HuH-7 (cell line): ENCODE measurements around the gene TMPRSS7.
A peak's percentile ranks its signal among the peaks of the same experiment; 100 is the strongest.

ENCODE experiments used
- DNase-seq: peaks from one replicate; pipeline ENCODE4 v3.0.0; 2011; ENCODE audit warnings: low spot score

The TMPRSS7 gene

DNA sequence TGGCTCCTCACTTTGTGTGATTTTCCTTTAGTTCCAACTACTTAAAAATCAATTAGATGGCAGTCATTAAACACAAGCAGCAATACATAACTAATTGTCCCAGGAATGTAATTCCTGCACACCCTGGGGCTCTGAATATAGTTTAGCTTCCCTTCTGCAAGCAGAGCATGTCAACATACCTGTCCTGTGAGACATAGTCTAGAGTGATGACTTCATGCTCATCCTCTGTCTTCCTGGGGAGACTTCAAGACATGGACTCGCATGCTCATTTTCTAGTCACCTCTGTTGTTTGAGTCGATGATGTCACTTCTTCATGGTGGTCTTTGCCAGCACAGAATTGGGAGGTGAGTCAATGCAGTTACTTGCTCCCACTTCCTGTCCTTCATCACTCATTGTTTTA, 67.4 kb downstream of the TMPRSS7 start:
- no peak for DNase-seq

DNA sequence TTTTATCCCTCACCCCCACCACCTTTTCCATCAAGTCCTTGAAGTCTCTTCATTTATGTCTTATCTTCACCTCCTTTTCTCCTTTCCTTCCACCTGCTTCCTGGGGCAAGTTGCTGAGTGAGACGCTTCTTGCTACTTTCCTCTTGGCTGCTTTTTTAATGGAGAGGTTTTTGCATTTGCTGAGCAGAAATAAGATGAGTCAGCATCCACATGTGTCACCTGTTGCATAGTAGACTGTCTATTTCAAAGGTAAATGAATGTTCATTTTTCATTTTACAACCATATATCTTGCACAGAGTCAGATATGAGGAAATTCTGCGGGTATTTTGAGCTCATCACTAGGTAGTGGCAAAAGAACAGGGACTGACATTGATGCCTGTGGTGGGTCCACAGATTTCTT, 70.2 kb downstream of the TMPRSS7 start:
- no peak for DNase-seq

DNA sequence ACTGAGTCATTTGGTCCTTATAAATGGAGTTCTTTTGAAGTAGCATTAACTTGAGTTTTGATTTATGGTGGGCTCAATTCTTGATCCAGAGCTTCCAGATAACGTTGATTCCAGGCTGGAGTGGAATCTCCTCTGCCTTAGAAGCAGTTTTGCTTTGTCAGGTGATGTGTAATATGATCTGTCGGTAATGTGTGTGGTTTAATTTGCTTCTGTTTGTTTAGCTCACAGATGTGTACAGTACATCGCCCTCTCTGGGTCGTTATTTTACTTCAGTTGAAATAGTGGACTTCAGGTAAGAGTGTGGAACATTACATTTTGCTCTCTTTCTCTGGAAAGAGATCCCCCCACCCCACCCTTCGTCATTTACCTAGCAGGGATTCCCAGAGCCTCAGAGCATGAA, 74.8 kb downstream of the TMPRSS7 start:
- DNase-seq: no peak

DNA sequence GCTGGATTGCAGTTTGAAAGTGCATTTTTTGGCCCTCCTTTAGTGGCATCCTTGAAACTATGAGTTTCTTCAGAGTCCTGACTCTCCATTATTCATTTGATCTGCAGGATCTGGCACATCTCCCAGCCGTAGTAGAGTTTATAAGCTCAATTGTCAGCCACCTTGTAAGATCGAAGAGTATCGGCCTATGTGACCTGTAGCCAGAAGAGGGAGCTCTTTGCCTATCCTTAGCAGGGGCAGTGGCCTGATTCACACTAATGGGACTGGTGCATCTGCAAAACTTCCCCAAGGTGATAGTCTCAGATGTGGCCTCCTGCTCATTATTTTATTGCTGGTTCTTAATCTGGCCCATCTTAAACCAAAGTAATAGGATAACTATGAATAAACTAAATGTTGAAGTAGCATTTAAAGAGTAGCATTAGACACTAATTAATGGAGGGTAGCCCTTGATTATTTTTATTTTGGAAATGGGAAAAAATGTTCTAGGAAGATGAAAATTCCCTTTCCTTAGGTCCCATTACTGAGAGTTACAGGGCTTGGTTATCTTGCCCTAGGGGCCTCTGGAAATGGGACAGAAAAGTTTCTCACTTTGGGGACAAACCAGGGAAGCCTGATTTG, 77.4 kb downstream of the TMPRSS7 start:
- DNase-seq: peak; percentile 70

DNA sequence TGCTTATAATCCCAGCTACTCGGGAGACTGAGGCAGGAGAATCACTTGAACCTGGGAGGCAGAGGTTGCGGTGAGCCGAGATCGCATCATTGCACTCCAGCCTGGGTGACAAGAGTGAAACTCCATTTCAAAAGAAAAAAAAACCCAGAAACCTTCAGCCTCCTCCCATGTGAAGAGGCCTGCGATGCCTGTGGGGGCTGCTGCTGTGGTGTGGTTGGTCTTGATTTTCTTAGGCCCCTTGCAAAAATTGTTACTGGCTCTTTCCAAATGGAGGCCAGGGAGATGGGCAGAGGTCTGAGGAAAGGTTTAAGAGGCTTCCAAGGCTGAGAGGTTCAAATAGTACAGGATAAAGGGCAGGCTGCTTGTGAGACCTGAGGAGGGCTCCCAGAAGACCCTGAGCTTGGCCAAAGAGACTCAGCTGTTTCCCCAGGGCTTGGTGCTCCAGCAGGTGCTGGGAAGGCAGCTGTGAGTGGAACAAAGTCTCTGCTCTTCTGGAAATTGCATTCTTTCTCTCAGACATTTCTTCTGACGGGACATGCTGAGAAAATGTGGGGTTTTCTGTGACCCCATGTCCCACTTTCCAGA, 80.1 kb downstream of the TMPRSS7 start:
- DNase-seq: no peak

DNA sequence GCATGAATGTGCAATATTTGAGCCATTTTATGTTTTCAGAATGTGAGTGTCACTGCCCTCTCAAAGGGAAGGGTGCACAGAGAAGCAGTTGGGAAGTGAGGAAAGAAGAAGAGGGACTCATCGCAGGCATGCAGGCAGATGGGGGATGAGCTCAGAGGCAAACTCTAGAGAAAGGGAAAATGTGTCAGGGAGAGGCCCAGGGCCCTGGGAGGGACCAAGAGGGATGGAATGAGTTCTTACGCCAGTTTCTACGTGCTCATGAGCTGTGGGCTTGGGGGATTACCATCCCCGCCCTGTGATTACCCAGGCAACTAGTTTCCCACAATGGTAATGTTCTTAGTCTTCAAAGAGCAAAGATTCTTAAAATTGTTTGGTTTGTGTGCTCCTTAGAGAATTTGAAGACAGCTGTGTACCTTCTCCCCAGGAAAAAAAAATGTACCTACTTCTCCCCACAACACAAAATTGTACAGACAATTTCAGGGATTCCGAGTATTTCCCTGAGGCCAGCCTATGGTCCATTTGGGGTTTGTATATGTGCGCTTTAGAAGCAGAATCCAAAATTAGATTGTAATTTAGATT, 80.7 kb downstream of the TMPRSS7 start:
- DNase-seq: no peak

DNA sequence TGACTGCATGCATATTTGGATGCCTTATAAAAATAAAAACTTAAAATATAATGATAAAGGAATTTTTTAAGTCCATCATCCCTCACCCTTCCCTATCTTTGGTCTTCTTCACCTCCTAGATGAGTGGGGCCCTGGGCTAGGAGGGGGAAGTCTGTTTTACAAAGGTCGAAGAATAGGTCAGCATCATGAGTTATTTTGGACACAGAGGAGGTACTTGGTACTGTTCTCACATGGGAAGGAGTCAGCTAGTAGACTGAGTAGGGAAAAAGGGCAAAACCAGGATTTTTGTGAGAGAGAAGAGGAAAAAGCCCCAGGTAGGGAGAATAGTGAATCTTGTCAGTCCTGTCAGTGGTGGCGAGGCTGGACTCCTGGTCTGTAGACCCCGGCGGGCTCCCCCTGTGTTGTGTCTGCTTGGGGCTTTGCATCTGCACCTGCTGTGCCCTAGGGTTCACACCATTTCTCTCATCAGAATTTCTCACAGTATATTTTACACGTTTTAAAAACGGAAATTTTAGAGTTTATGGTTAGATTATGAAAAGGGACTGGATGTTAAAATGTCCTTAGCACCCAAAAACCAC, 81.4 kb downstream of the TMPRSS7 start:
- no peak for DNase-seq

DNA sequence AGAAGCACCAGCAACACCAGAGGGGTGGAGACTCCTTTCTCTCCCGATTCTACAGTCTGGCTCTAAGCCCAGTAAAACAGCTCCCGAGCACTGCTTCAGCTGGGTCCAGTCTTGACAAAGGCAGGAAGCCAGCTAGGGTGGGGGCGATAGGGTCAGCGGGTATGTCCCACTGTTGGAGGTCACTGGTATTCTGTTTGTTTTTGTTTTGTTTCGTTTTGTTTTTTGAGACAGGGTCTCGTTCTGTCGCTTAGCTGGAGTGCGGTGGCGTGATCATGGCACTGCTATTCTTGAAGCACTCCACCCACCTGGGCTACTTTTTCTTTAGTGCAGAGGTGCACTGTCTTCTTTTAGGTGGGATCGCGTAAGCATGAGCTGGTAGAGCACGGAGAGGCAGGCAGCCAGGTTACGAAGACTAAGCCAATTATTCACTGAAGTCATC, 82.2 kb downstream of the TMPRSS7 start:
- no peak for DNase-seq

DNA sequence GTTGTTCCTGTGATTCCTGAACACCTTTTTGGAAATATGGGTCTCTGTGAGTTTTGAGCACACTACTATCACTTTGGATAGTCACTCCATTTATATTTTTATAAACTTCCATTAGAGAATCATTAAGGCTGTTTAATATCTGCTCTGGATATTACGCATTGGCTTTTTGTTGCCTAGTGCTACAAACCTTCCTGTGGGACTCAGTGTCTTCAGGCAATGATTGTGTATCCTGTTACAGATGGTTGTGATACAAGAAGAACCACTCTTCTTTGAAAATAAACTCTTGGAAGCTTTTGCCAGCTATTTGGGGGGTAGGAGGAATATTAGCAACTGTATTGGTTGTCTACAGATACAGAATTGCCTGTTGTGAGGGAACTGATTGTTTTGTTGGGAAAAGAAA, 82.9 kb downstream of the TMPRSS7 start:
- DNase-seq: no peak

DNA sequence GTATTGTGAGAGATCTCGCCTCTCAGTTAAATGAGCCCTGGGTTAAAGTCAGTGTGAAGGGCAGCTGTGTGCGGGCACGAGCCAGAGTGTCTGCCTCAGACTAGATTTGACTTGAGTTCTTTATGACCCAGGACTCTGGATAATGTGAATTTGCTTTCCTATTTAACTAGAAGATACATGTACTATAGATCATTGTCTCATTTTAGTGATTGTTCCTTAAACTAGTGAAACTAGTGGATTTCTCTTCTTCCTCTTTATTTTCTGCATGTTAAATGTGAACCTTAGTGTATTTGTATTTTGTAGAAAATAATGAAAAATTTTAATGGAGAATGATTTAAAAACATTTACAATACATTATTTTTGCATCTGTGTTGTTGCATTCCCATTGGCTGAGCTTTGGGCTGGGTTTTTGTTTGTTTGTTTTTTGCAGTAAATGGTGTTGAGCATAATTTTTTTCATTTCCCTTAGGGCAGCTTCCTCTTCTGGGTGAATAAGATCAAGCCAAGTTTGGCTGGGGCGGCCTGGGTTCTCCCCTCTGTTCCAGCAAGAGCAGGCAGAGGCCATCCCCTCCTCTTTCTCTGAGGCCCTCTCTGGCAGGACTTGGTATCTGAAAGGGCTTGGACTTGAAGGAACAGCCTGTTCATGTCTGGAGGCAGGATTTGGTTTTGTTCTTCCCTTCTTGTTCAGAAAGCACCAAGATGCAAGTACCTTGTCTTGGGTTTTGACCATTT, 83.5 kb downstream of the TMPRSS7 start:
- DNase-seq: no peak

DNA sequence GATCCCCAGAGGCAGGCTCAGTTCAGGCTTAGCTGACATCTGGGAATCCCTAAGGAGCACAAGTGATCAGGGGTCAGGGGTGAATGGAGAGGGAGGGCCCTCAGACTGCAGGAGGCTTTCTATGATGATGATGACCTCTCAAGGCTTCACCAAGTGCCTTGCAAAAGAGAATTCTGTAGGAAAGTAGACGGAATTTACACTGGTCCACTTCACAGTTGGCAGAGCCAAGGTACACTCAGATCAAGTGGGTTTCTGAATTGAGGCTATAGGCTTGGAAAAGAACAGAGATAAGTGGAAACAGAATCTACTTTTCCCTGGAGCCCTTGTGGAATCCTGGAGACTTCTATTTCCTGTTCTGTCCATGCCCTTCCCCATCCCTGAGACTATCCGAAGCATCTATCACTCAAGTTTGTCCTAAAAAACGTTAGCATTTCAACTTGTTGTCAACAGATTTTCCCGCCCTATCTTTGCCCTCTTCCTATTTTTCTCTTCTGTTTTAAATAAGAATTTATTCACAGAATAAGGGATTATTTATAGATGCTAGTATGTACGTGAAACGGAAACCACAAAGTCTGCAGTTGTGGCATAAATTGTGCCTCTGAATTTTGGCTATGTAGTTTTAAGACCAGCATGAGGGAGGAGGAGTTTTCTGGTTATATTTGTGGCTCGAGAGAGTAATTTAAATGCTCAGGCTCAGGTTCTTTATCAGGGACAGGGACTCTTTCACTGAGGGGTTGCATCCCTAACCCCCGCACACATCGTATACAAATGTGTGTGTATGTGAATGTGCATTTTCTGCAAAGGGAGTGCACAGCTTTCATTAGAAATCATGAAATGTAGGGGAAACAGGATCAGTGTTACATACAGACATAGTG, 85.7 kb downstream of the TMPRSS7 start:
- DNase-seq: no peak

DNA sequence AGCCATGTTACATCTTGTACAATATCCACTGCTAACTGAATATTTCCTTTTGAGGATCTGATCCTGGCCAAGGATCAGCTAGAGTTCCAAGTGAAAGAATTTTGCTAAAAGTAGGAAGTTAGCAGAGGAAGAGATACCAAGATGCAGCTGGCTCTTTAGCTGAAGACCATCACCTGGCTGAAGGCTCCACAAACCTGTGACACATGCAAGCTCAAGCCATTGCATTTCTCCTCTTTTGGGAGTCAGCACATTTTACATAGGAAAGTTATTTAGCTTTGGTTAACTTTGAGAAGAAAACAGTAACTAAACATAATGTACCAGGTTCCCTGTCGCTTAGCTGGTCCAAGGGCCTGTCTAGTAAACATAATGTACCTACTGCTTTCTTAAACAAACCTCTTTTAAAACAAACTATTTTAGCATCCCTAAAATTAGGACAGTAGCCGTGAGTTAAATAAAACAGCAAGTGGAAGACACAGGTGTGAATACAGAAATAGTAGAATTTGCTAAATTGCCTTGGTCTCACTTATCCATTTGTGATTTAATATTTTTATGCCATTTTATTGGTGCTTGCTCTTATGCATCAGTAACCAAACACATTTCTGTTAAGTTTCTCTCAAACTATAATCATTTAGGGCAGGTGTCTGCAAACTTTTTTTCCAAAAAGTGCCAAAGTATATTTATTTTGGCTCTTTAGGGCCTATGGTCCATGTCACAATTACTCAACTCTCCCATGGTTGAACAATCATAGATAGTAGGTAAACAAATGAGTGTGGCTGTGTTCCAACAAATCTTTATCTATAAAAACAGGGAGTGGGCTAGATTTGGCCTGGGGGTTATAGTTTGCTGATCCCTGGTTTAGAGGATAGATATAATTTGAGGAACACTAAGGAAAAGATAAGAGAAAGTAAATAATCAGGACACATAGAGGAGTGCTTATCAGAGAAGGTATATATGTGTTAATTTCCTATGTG, 87.3 kb downstream of the TMPRSS7 start:
- no peak for DNase-seq

DNA sequence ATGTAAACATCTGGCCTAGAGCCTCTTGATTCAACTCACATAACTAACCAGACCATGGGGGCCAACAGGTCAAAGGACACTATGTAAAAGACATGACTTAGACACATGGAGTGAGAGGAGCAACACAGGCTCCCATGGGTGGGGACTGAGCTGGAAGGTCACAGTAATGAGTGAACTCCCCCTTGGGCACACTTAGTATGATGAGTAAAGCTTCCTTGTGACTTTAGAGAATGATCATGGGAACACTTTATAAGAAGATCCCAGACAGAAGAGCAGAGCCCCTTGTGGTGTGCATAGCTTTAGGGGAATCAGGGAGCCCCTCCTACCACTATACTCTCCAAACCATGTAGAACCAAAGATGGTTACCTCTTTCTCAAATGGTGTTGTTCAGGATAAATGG, 88.3 kb downstream of the TMPRSS7 start:
- no peak for DNase-seq

DNA sequence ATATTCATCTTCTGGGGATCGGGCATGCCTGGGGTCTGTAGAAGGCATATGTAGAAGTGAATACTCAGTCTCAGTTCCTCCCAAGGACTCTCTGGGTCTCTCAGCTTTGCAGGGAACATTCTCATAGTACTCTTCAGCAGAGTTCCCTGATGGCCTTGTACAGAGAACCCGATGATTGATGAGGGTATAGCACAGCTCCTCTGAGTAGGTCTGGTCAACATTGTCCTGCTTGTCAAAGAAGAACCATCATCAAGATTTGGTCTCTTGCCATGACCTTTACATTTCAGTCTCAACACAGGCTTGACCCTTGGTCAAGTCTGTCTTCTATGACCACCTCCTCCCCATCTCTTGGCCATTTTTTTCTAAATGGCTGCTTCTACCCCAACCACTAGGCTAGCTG, 89.0 kb downstream of the TMPRSS7 start:
- DNase-seq: no peak

DNA sequence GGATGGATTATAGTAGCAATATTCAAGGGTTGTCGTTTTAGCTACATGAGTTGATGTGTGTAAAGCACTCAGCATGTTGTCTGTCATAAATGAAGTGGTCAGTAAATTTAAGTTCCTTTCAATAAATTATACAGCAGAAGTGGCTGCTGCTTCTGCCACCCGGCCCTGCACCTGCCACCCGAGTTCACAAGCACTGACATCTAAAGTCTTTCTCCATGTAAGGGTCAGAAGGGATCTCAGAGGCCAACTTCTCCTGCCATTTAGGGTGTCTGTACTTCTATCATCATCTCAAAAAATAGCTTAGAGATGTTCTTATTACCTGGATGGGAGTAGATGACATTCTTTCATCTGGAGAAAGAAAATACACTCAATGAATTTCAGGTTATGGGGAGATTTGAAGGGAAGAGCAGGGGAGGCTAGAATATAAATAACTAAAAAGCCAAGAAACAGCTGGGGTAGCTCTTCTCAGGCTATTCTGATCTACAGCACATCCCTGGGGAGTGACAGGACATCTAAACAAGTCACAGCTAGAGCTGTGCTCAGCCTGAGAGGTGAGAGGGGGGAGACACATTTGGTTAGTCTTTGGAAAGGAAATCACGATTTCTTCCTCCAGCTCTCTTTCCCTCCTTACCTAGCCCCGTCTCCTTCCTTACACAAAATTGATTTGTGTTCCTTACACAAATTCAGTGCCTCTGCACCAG, 90.5 kb downstream of the TMPRSS7 start:
- DNase-seq: no peak

DNA sequence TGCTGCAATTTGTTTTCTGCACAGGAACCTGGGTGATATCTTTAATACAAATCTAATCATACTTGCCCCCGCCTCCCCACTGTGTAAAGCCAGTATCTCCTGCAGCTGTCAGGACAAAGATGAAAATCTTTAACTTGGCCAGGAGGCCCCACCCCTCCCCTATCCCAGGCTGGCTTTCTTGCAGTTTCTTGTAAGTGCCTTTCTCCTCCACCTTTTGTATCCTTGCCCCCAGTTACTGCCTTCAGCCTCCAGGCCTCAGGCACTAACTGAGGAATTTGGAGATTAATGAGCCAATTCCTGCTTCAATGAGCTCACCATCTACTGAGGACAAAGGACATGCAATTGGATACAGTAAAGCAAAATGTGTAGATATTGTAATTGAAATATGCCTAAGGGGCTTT, 92.0 kb downstream of the TMPRSS7 start:
- DNase-seq: no peak

DNA sequence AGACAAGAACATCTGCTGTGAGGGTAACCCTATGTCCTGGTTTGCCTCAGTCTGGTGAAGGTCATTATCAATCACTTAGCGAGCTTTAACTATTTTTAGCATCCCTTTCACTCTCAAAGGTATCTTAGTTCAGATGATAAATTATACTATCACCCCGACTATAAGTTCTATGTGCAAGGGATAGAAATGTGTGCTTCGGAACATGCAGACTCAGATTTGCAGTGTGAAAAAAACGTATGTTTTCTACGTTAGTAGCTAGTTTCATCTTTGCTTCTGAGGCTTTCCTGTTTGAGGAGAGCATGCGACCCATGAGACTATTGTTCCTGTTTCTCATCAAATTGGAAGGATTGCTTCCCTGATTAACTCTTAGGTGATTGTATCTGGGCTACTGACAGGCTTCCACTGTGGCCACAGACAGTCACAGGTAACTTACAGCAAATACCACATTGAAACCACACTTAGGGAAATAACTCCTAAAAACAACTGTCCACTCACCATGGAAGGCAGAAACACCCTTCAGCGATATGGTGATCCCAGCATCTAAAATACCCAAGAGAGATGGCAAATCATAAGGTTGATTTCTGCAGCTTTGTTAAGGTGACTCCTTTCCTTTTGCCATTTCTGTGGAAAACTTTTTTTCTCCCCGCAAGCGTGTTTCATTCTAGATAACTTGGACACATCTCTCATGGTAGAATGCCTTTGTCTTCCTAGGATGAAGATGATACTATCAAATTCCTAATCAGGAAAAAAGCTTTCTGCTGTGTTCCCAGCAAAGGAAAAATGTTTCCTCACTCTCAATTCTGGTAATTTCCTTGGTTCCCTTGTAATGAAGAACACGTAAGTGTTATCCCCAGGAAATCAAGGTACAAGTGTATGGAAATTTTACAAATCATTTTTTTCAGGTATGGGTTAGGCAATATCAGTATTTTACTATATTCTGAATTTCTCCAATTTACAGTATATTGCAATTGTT, 93.3 kb downstream of the TMPRSS7 start:
- DNase-seq: no peak

DNA sequence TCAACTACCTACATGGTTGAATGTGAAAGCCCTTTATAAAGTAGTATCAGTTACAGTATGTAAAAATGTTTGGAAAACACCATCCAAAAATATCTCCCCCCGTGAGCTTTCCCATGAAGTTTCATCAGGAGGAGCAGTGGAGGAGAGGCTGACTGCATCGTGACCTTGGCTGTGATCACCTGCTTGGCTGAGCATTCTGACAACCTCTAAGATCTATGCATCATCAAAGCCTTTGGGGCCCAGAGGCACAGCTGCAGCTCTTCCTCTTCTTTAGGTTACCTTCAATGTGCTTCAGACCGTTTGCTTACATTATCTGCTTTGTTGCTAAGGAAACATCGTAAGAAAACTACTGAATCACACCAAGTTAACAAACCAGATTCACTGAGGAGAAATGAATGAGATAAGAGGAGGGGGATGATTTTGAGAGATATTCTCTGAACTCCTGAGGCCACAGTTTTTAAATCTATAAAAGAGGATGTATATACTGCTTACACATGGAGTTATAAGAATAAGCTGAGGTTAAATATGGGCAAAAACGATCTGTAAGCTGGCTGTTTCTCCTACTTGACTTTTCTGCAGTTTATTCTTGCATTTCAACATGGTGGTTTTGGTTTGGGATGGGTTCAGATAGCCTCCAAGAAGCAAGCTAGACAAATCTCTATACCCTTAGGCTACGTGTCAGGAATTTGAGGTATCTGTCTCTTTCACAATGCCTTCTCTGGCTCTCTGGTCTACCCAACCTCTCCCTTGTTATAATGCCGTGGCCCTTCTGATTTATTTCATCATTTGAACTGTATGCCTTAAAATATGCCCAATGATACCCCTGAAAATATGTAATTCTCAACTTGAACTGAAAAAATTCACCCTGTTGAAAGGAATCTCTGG, 94.5 kb downstream of the TMPRSS7 start:
- DNase-seq: no peak
